ENCODE measurements around the gene MSX2. TPM values are rescaled to one million over a fixed set of nuclear protein-coding genes. Genes with fewer than 3 reads are reported as not detected.

MSX2 gene
- total RNA-seq, 1 experiment from 2014 or later: not detected

- H3K9me3 ChIP-seq (ENCODE audit: low read length): no peaks in the 10 kb centered on the region
- H3K4me2 ChIP-seq (ENCODE audit: low read depth, low read length, poor library complexity, severe bottlenecking): no peak overlapping the region
- no peaks in the 10 kb centered on the region for H3K27me3 ChIP-seq (ENCODE audit: low read length)
- H4K20me1 ChIP-seq (ENCODE audit: insufficient read depth, low read depth, low read length): no peaks in the 10 kb centered on the region
- no peaks in the 10 kb centered on the region for H3K4me1 ChIP-seq (ENCODE audit: low read length)
- no peak for DNase-seq
- H3K36me3 ChIP-seq (ENCODE audit: insufficient read depth, low read length): no peaks in the 10 kb centered on the region
- H3K9me2 ChIP-seq (replicated peaks; ENCODE audit: insufficient read depth, low read length): no peaks in the 10 kb centered on the region
- no peaks in the 10 kb centered on the region for H3K79me2 ChIP-seq (ENCODE audit: low read length)
- H3K27ac ChIP-seq (ENCODE audit: low read length): no peak overlapping the region
- H3K4me3 ChIP-seq (ENCODE audit: low read length): no peak overlapping the region
- H3K9ac ChIP-seq (ENCODE audit: low read length): no peak overlapping the region
- H2AFZ ChIP-seq (ENCODE audit: low read length): no peak overlapping the region
Measured at GRCh38 chr5:174708476-174709207, 15.7 kb upstream of the MSX2 start.

- no peaks in the 10 kb centered on the region for H3K79me2 ChIP-seq (ENCODE audit: low read length)
- no peak overlapping the region for H3K27ac ChIP-seq (ENCODE audit: low read length)
- no peaks in the 10 kb centered on the region for H3K27me3 ChIP-seq (ENCODE audit: low read length)
- no peaks in the 10 kb centered on the region for H3K36me3 ChIP-seq (ENCODE audit: insufficient read depth, low read length)
- DNase-seq: no peak
- no peaks in the 10 kb centered on the region for H3K9me3 ChIP-seq (ENCODE audit: low read length)
- H3K4me1 ChIP-seq (ENCODE audit: low read length): no peaks in the 10 kb centered on the region
- H3K9ac ChIP-seq (ENCODE audit: low read length): no peak overlapping the region
- no peak overlapping the region for H3K4me3 ChIP-seq (ENCODE audit: low read length)
- no peak overlapping the region for H2AFZ ChIP-seq (ENCODE audit: low read length)
- no peaks in the 10 kb centered on the region for H4K20me1 ChIP-seq (ENCODE audit: insufficient read depth, low read depth, low read length)
- no peaks in the 10 kb centered on the region for H3K9me2 ChIP-seq (replicated peaks; ENCODE audit: insufficient read depth, low read length)
- H3K4me2 ChIP-seq (ENCODE audit: low read depth, low read length, poor library complexity, severe bottlenecking): no peak overlapping the region
Measured at GRCh38 chr5:174714751-174715150, 9.6 kb upstream of the MSX2 start.

GRCh38 chr5:174715804-174716203, 8.6 kb upstream of the MSX2 start:
- Histone ChIP-seq H3K27me3 (ENCODE audit: low read length) (no peaks in the 10 kb centered on the region), H3K4me3 (ENCODE audit: low read length) (no peak overlapping the region), H3K27ac (ENCODE audit: low read length) (no peak overlapping the region), H3K79me2 (ENCODE audit: low read length) (no peaks in the 10 kb centered on the region), H3K4me1 (ENCODE audit: low read length) (no peaks in the 10 kb centered on the region), H3K9me2 (replicated peaks; ENCODE audit: insufficient read depth, low read length) (no peaks in the 10 kb centered on the region), H3K4me2 (ENCODE audit: low read depth, low read length, poor library complexity, severe bottlenecking) (no peak overlapping the region), H2AFZ (ENCODE audit: low read length) (no peak overlapping the region), H3K9me3 (ENCODE audit: low read length) (no peaks in the 10 kb centered on the region), H4K20me1 (ENCODE audit: insufficient read depth, low read depth, low read length) (no peaks in the 10 kb centered on the region), H3K36me3 (ENCODE audit: insufficient read depth, low read length) (no peaks in the 10 kb centered on the region), H3K9ac (ENCODE audit: low read length) (no peak overlapping the region)
- no peak for DNase-seq

GRCh38 chr5:174717826-174718455, 6.4 kb upstream of the MSX2 start:
- Histone ChIP-seq H4K20me1 (ENCODE audit: insufficient read depth, low read depth, low read length) (no peaks in the 10 kb centered on the region), H3K9me3 (ENCODE audit: low read length) (no peaks in the 10 kb centered on the region), H3K4me3 (ENCODE audit: low read length) (no peak overlapping the region), H3K9ac (ENCODE audit: low read length) (no peak overlapping the region), H3K79me2 (ENCODE audit: low read length) (no peaks in the 10 kb centered on the region), H3K4me2 (ENCODE audit: low read depth, low read length, poor library complexity, severe bottlenecking) (no peak overlapping the region), H3K27me3 (ENCODE audit: low read length) (no peaks in the 10 kb centered on the region), H3K27ac (ENCODE audit: low read length) (no peak overlapping the region), H3K36me3 (ENCODE audit: insufficient read depth, low read length) (no peaks in the 10 kb centered on the region), H2AFZ (ENCODE audit: low read length) (no peak overlapping the region), H3K4me1 (ENCODE audit: low read length) (no peaks in the 10 kb centered on the region), H3K9me2 (replicated peaks; ENCODE audit: insufficient read depth, low read length) (no peaks in the 10 kb centered on the region)
- DNase-seq: no peak

GRCh38 chr5:174718880-174719610, 5.3 kb upstream of the MSX2 start:
- Histone ChIP-seq H3K9me3 (ENCODE audit: low read length) (no peaks in the 10 kb centered on the region), H3K36me3 (ENCODE audit: insufficient read depth, low read length) (no peaks in the 10 kb centered on the region), H2AFZ (ENCODE audit: low read length) (no peak overlapping the region), H3K4me3 (ENCODE audit: low read length) (no peak overlapping the region), H3K79me2 (ENCODE audit: low read length) (no peaks in the 10 kb centered on the region), H3K27ac (ENCODE audit: low read length) (no peak overlapping the region), H3K4me1 (ENCODE audit: low read length) (no peaks in the 10 kb centered on the region), H3K27me3 (ENCODE audit: low read length) (no peaks in the 10 kb centered on the region), H3K9ac (ENCODE audit: low read length) (no peak overlapping the region), H3K9me2 (replicated peaks; ENCODE audit: insufficient read depth, low read length) (no peaks in the 10 kb centered on the region), H4K20me1 (ENCODE audit: insufficient read depth, low read depth, low read length) (no peaks in the 10 kb centered on the region), H3K4me2 (ENCODE audit: low read depth, low read length, poor library complexity, severe bottlenecking) (no peak overlapping the region)
- DNase-seq: no peak

GRCh38 chr5:174719793-174720611, 4.4 kb upstream of the MSX2 start:
- no peak overlapping the region for H3K9ac ChIP-seq (ENCODE audit: low read length)
- no peaks in the 10 kb centered on the region for H4K20me1 ChIP-seq (ENCODE audit: insufficient read depth, low read depth, low read length)
- H3K27ac ChIP-seq (ENCODE audit: low read length): no peak overlapping the region
- no peaks in the 10 kb centered on the region for H3K79me2 ChIP-seq (ENCODE audit: low read length)
- no peak for DNase-seq
- no peaks in the 10 kb centered on the region for H3K4me1 ChIP-seq (ENCODE audit: low read length)
- H3K4me2 ChIP-seq (ENCODE audit: low read depth, low read length, poor library complexity, severe bottlenecking): no peak overlapping the region
- H3K4me3 ChIP-seq (ENCODE audit: low read length): no peak overlapping the region
- H3K27me3 ChIP-seq (ENCODE audit: low read length): no peaks in the 10 kb centered on the region
- no peaks in the 10 kb centered on the region for H3K36me3 ChIP-seq (ENCODE audit: insufficient read depth, low read length)
- no peaks in the 10 kb centered on the region for H3K9me2 ChIP-seq (replicated peaks; ENCODE audit: insufficient read depth, low read length)
- no peak overlapping the region for H2AFZ ChIP-seq (ENCODE audit: low read length)
- H3K9me3 ChIP-seq (ENCODE audit: low read length): no peaks in the 10 kb centered on the region

- Histone ChIP-seq H3K4me2 (ENCODE audit: low read depth, low read length, poor library complexity, severe bottlenecking) (no peak overlapping the region), H4K20me1 (ENCODE audit: insufficient read depth, low read depth, low read length) (no peaks in the 10 kb centered on the region), H3K4me3 (ENCODE audit: low read length) (no peak overlapping the region), H3K9me3 (ENCODE audit: low read length) (no peaks in the 10 kb centered on the region), H3K9ac (ENCODE audit: low read length) (no peak overlapping the region), H3K27me3 (ENCODE audit: low read length) (no peaks in the 10 kb centered on the region), H3K36me3 (ENCODE audit: insufficient read depth, low read length) (no peaks in the 10 kb centered on the region), H3K79me2 (ENCODE audit: low read length) (no peaks in the 10 kb centered on the region), H3K4me1 (ENCODE audit: low read length) (no peaks in the 10 kb centered on the region), H3K9me2 (replicated peaks; ENCODE audit: insufficient read depth, low read length) (no peaks in the 10 kb centered on the region), H2AFZ (ENCODE audit: low read length) (no peak overlapping the region), H3K27ac (ENCODE audit: low read length) (no peak overlapping the region)
- DNase-seq: no peak
Measured at GRCh38 chr5:174720612-174721529, 3.5 kb upstream of the MSX2 start.

Measured in Karpas-422 (cell line).